Thyroid gland (tissue), 4 donors: Measurements from ENCODE around the gene PDLIM1. TPM values are rescaled to one million over a fixed set of nuclear protein-coding genes. Genes with fewer than 3 reads are reported as not detected.

Experiments used
- DNase-seq, 2 donors: peaks; one replicate each; pipeline ENCODE4 v3.0.0-alpha.2; 2019
- H3K27ac ChIP-seq, 3 donors: fragments of 200-600 bp; sonication (generic); 1 replicate in 2 of 3; 2 replicates in 1 of 3; pipeline ENCODE4 v1.5.1; 2016 to 2019; ENCODE audit warnings: mild to moderate bottlenecking in 1 of 3, moderate library complexity in 1 of 3
- H3K27me3 ChIP-seq: fragments of 200-600 bp; sonication (generic); one replicate; pipeline ENCODE4 v1.5.1; 2019
- H3K36me3 ChIP-seq, 2 donors: fragments of 200-600 bp; sonication (generic); one replicate each; pipeline ENCODE4 v1.5.1; 2016 to 2019
- H3K4me1 ChIP-seq, 2 donors: fragments of 200-600 bp; sonication (generic); one replicate each; pipeline ENCODE4 v1.5.1; 2017 to 2019
- H3K4me3 ChIP-seq, 3 donors: fragments of 200-600 bp; sonication (generic); replicated peaks in 1 of 3; 1 replicate in 2 of 3; 2 replicates in 1 of 3; pipeline ENCODE4 v1.5.1; 2016; ENCODE audit warnings: mild to moderate bottlenecking in 1 of 3
- H3K9me3 ChIP-seq: fragments of 200-600 bp; sonication (generic); one replicate; pipeline ENCODE4 v1.5.1; 2017
- CTCF ChIP-seq, 6 experiments: fragments of 200-600 bp in 3 of 6; fragments of 450-650 bp in 3 of 6; sonication (generic) in 3 of 6; IDR thresholded peaks; one replicate each; pipeline ENCODE4 v1.5.1; 2016 to 2019; ENCODE audit warnings: antibody characterized with exemption in 6 of 6, mild to moderate bottlenecking in 2 of 6, inconsistent platforms in 1 of 6, moderate library complexity in 1 of 6
- POLR2A ChIP-seq, 2 donors: fragments of 450-650 bp; IDR thresholded peaks; one replicate each; pipeline ENCODE4 v1.6.1; 2017; ENCODE audit warnings: antibody characterized with exemption in 2 of 2, mild to moderate bottlenecking in 2 of 2, moderate library complexity in 1 of 2
- WGBS, 2 donors: methylation state at CpG; one replicate each; pipeline ENCODE4 v1.1.5; 2017; 5-methylcytosine and 5-hydroxymethylcytosine counted together
- intact Hi-C: fragments of 100-400 bp; cut with DNase I; formaldehyde crosslinking; loops from one replicate; pipeline ENCODE4 v1.15.1; 2023
- total RNA-seq, 4 donors: library from RNA; depleted of rRNA; stranded (reverse); fragments of >200 nt; gene quantifications; one replicate each; pipeline ENCODE4 v1.2.3, GENCODE V29; 2016

The PDLIM1 gene
- total RNA-seq, 4 donors from 2014 or later = 67.8 to 158 (median 90.7) TPM

GRCh38 chr10:95264227-95265051 lies 26.4 kb downstream of the PDLIM1 start:
- Histone ChIP-seq H3K4me1 (peaks cover 37 to 47% of the 10 kb centered on the region in 2 donors), H3K36me3 (peaks cover 19 to 20% of the 10 kb centered on the region in 2 donors), H3K4me3 (no peak overlapping the region), H3K27me3 (no peaks in the 10 kb centered on the region), H3K27ac (peak overlapping the region in 2 of 3 donors; percentile 55 to 84), H3K9me3 (no peaks in the 10 kb centered on the region)
- intact Hi-C loops = no loop called here
- DNase-seq = no peak
- TF ChIP-seq CTCF (IDR thresholded peaks at IDR 0.05) (no peak), POLR2A (IDR thresholded peaks at IDR 0.05) (no peak)
- WGBS, 2 donors = 75 to 78% methylated on average over 6 of the region's 6 CpGs

GRCh38 chr10:95263864-95264226 lies 27.0 kb downstream of the PDLIM1 start:
- Histone ChIP-seq H3K27me3 (no peaks in the 10 kb centered on the region), H3K9me3 (no peaks in the 10 kb centered on the region), H3K27ac (peak overlapping the region in 2 of 3 donors; percentile 55 to 84), H3K4me1 (peaks cover 37 to 43% of the 10 kb centered on the region in 2 donors), H3K4me3 (no peak overlapping the region), H3K36me3 (peaks cover 20 to 22% of the 10 kb centered on the region in 2 donors)
- intact Hi-C loops = no loop called here
- WGBS, 2 donors = 83% methylated on average over 7 of the region's 7 CpGs
- TF ChIP-seq POLR2A (IDR thresholded peaks at IDR 0.05) (no peak), CTCF (IDR thresholded peaks at IDR 0.05) (no peak)
- DNase-seq = no peak

- Histone ChIP-seq H3K36me3 (peaks cover 19 to 25% of the 10 kb centered on the region in 2 donors), H3K27ac (peak overlapping the region in 2 of 3 donors; percentile 55 to 84), H3K4me3 (no peak overlapping the region), H3K9me3 (no peaks in the 10 kb centered on the region), H3K4me1 (peaks cover 37 to 43% of the 10 kb centered on the region in 2 donors), H3K27me3 (no peaks in the 10 kb centered on the region)
- intact Hi-C loops = no loop called here
- DNase-seq = no peak
- WGBS, 2 donors = 59 to 60% methylated on average over 5 of the region's 5 CpGs
- TF ChIP-seq POLR2A (IDR thresholded peaks at IDR 0.05) (no peak), CTCF (IDR thresholded peaks at IDR 0.05) (no peak)
Observed at GRCh38 chr10:95262763-95263518, 27.9 kb downstream of the PDLIM1 start.

- Histone ChIP-seq H3K9me3 (no peaks in the 10 kb centered on the region), H3K36me3 (peaks cover 22 to 30% of the 10 kb centered on the region in 2 donors), H3K4me1 (peaks cover 33 to 42% of the 10 kb centered on the region in 2 donors), H3K27ac (peak overlapping the region in 2 of 3 donors; percentile 69 to 84), H3K27me3 (no peaks in the 10 kb centered on the region), H3K4me3 (no peak overlapping the region)
- TF ChIP-seq CTCF (IDR thresholded peaks at IDR 0.05) (no peak), POLR2A (IDR thresholded peaks at IDR 0.05) (no peak)
- intact Hi-C loops = no loop called here
- 93% methylated on average over 3 of the region's 3 CpGs for WGBS, 2 donors
- no peak for DNase-seq
Observed at GRCh38 chr10:95261926-95262325, 28.9 kb downstream of the PDLIM1 start.
